Measurements from ENCODE around the gene TPRA1. TPM values are rescaled to one million over a fixed set of nuclear protein-coding genes. Genes with fewer than 3 reads are reported as not detected.

The TPRA1 gene
- total RNA-seq, 1 experiment from 2014 or later, result 38.1 TPM

DNA sequence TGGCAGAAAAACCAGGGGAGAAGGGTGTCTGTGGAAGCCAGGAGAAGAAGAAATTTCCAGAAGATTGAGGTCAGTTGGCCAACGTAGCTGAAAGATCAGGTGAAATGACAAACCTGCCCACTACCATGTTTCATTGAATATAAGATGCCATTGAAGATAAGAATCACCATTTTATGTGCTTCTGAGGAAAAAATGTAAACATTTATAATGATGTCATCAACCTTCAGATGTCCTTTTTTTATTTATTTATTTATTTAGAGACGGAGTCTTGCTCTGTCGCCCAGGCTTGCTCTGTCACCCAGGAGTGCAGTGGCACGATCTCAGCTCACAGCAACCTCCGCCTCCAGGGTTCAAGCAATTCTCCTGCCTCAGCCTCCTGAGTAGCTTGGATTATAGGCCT is 33.5 kb upstream of the TPRA1 start:
- no peak for DNase-seq
- H3K4me3 ChIP-seq (ENCODE audit: insufficient read depth, low read depth, low read length), result no peak overlapping the region
- H3K27me3 ChIP-seq (ENCODE audit: control insufficient read depth, insufficient read depth, low read length), result peaks cover 16% of the 10 kb centered on the region
- H3K36me3 ChIP-seq (replicated peaks; ENCODE audit: control insufficient read depth, insufficient read depth, low read length), result peaks cover 17% of the 10 kb centered on the region

DNA sequence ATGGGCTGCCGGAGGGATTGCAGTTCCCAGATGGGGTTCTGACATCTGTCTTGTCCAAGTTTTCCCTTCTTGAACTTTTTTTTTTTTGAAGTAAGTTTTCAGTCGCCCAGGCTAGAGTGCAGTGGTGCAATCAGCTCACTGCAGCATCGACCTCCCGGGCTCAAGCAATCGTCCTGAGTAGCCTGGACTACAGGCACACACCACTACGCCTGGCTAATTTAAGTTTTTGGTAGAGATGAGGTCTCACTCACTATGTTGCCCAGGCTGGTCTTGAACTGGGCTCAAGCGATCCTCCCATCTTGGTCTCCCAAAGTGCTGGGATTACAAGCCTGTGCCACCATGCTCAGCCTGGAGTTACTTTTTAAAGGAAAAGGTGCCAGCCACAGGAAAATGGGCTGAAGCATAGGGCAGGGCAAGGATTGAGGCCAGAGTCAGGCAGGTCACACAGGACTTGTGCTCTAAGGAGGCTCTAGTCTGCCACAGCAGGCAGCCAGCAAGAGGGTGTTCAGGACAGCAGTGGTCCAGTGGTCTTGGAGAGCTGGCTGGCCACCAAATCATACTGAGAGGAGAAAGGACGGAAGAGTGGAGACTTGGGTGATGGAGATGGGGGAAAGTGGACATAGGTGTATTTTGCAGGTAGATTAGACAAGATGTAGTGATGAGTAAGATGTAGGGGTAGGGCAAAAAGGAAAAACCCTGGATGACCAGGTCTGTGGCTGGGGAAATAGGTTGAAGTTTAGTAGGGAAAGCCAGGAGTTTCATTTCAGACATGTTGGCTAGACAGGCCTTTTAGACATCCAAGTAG is 32.4 kb upstream of the TPRA1 start:
- Histone ChIP-seq H3K27me3 (ENCODE audit: control insufficient read depth, insufficient read depth, low read length) (peaks cover 8% of the 10 kb centered on the region), H3K4me3 (ENCODE audit: insufficient read depth, low read depth, low read length) (no peak overlapping the region), H3K36me3 (replicated peaks; ENCODE audit: control insufficient read depth, insufficient read depth, low read length) (peaks cover 28% of the 10 kb centered on the region)
- DNase-seq, result no peak

DNA sequence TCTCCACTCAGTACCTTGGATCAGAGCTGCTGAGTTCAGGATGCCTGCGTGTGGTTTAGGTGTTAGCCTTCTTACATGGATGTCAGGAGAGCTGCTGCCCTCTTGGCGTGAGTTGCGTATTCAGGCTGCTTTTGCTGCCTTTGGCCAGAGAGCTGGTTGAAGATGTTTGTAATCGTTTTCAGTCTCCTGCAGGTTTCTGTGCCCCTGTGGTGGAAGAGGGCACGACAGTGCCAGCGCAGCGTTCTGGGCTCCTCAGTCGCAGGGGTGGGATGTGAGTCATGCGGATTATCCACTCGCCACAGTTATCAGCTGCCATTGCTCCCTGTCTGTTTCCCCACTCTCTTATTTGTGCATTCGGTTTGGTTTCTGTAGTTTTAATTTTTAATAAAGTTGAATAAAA is 31.5 kb upstream of the TPRA1 start:
- no peak for DNase-seq
- Histone ChIP-seq H3K27me3 (ENCODE audit: control insufficient read depth, insufficient read depth, low read length) (peaks cover 2% of the 10 kb centered on the region; the same call in 1 of the 2 replicates), H3K36me3 (replicated peaks; ENCODE audit: control insufficient read depth, insufficient read depth, low read length) (peaks cover 37% of the 10 kb centered on the region), H3K4me3 (ENCODE audit: insufficient read depth, low read depth, low read length) (no peak overlapping the region)

DNA sequence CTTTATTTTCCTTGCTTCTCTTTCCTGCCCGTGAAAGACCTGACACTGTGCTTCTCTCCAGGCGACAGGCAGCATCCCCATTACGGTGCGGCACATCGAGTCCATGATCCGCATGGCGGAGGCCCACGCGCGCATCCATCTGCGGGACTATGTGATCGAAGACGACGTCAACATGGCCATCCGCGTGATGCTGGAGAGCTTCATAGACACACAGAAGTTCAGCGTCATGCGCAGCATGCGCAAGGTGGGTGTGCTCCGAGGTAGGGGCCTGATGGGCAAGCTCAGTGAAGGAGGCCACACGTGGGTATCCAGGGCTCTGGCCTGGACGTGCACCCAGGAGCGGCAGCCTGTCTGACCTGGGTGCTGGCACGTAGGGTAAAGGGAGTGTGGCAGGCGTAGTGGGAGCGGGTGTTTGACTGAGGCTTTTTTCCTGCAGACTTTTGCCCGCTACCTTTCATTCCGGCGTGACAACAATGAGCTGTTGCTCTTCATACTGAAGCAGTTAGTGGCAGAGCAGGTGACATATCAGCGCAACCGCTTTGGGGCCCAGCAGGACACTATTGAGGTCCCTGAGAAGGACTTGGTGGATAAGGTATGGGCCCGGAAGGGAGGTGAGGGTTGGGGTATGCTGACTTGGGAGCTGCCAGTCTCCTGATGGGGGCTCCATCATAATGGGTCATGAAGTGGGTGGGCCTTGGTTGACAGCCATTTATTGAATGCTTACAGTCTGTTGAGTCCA is 30.3 kb upstream of the TPRA1 start:
- Histone ChIP-seq H3K27me3 (ENCODE audit: control insufficient read depth, insufficient read depth, low read length) (no peaks in the 10 kb centered on the region), H3K4me3 (ENCODE audit: insufficient read depth, low read depth, low read length) (no peak overlapping the region), H3K36me3 (replicated peaks; ENCODE audit: control insufficient read depth, insufficient read depth, low read length) (peaks cover 47% of the 10 kb centered on the region)
- DNase-seq, result no peak

DNA sequence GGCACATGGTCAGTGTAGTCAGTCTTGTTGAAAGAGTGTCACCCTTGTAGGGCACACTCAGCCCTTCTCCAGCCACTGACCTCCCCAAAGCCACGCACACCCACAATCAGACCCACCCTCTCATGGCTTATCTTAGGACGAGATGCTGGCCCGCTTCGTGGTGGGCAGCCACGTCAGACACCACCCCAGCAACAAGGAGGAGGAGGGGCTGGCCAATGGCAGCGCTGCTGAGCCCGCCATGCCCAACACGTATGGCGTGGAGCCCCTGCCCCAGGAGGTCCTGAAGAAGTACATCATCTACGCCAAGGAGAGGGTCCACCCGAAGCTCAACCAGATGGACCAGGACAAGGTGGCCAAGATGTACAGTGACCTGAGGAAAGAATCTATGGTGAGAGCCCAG is 28.4 kb upstream of the TPRA1 start:
- peaks cover 60% of the 10 kb centered on the region for H3K36me3 ChIP-seq (replicated peaks; ENCODE audit: control insufficient read depth, insufficient read depth, low read length)
- no peak for DNase-seq
- no peak overlapping the region for H3K4me3 ChIP-seq (ENCODE audit: insufficient read depth, low read depth, low read length)
- no peaks in the 10 kb centered on the region for H3K27me3 ChIP-seq (ENCODE audit: control insufficient read depth, insufficient read depth, low read length)

DNA sequence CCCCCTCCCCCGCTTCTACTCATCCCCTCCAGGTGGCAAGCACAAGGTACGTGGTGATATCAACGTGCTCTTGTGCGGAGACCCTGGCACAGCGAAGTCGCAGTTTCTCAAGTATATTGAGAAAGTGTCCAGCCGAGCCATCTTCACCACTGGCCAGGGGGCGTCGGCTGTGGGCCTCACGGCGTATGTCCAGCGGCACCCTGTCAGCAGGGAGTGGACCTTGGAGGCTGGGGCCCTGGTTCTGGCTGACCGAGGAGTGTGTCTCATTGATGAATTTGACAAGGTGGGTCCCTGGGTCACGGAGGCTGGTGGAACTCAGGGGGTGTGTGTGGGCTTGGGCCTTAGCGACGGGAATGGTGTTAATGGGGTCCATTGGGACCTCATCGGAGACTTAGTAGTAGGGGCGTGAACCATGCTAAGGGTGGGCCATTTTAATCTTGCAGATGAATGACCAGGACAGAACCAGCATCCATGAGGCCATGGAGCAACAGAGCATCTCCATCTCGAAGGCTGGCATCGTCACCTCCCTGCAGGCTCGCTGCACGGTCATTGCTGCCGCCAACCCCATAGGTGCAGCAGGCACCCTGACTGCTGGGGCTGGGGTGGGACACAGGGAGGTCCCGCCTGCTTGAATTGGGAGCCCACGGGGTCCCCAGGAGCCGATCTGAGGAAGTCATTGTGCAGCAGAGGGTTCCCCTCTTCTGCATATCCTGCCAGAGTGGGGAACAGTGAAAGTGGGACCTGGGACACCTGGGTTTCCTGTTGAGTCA is 26.5 kb upstream of the TPRA1 start:
- DNase-seq, result no peak
- H3K27me3 ChIP-seq (ENCODE audit: control insufficient read depth, insufficient read depth, low read length), result no peaks in the 10 kb centered on the region
- no peak overlapping the region for H3K4me3 ChIP-seq (ENCODE audit: insufficient read depth, low read depth, low read length)
- peaks cover 70% of the 10 kb centered on the region for H3K36me3 ChIP-seq (replicated peaks; ENCODE audit: control insufficient read depth, insufficient read depth, low read length)

DNA sequence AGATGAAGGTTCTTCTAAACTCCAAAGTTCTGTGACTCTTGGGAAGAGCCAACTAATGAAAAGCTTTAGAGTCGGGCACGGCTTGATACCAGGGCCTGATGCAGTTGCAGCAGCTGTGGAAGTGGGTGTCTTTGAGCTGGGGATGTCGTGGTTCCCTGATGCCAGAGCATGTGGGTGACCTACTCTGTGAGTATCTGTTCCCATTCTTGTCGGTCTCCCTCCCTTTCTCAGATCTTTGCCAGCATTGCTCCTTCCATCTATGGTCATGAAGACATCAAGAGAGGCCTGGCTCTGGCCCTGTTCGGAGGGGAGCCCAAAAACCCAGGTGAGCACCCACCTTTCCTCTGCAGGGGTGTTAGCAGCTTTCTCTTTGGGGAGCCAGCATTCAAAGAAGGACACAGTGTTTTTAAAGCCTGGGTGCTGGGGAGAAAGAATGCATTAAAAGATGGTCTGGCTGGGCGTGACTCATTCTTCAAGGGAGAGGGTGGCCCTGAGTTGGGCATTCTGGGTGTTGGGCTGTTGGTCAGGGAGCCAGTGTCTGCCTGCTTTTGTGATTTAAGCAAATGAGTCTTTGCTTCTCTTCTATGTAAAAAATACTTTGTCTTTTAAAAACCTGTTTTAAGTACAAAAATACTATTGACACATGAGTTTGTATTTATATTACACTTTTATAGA is 25.2 kb upstream of the TPRA1 start:
- Histone ChIP-seq H3K4me3 (ENCODE audit: insufficient read depth, low read depth, low read length) (no peak overlapping the region), H3K27me3 (ENCODE audit: control insufficient read depth, insufficient read depth, low read length) (no peaks in the 10 kb centered on the region), H3K36me3 (replicated peaks; ENCODE audit: control insufficient read depth, insufficient read depth, low read length) (peaks cover 67% of the 10 kb centered on the region)
- DNase-seq, result no peak

DNA sequence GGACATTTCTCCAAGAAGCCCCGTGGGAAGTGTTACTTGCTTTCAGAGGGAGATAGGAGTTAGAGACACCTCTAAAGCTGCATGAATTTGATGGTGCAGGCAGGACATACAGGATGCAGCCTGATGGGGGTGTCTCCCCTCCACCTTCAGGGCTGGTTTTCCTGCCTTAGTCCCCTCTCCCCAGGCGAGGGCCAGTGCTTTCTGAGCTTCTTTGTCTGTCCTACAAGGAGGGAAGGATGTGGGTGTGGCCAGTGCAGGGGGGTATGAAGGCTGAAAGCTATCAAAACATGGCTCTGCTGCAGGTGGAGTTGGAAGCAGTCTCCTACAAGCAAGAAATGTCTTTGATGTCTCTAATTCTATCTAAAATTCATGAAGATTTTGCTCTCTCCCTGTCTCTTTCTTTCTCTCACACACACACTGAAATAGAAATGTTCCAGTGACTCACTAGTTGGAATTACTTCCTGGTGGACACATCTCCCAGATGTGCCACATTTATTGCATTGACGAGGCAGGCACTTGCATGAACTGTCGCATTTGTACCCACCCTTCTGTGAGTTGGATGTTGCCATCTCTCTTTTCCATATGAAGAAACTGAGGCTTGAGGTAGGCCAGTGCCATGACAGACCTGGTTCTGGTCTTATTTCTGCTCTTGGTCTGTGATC is 24.5 kb upstream of the TPRA1 start:
- peaks cover 69% of the 10 kb centered on the region for H3K36me3 ChIP-seq (replicated peaks; ENCODE audit: control insufficient read depth, insufficient read depth, low read length)
- no peak overlapping the region for H3K4me3 ChIP-seq (ENCODE audit: insufficient read depth, low read depth, low read length)
- DNase-seq, result peak; percentile 55
- H3K27me3 ChIP-seq (ENCODE audit: control insufficient read depth, insufficient read depth, low read length), result no peaks in the 10 kb centered on the region

DNA sequence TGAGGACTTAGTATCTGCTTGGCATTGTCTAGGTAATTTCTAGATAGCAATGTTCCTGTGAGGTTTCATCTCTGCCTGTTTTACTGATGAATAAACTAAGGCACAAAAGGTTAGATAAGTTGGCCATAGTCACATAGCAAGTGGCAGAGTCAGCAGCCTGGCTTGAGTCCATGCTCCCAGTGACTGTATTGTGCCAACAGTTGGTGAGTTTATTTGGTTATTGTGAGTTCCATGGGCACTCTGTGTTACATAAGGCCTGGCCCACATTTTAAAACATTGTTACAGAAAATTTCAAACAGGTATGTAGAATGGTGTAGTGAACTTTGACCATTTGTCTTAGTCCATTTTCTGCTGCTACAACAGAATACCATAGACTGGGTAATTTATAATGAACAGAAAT is 22.9 kb upstream of the TPRA1 start:
- no peaks in the 10 kb centered on the region for H3K27me3 ChIP-seq (ENCODE audit: control insufficient read depth, insufficient read depth, low read length)
- no peak for DNase-seq
- peaks cover 72% of the 10 kb centered on the region for H3K36me3 ChIP-seq (replicated peaks; ENCODE audit: control insufficient read depth, insufficient read depth, low read length)
- no peak overlapping the region for H3K4me3 ChIP-seq (ENCODE audit: insufficient read depth, low read depth, low read length)

DNA sequence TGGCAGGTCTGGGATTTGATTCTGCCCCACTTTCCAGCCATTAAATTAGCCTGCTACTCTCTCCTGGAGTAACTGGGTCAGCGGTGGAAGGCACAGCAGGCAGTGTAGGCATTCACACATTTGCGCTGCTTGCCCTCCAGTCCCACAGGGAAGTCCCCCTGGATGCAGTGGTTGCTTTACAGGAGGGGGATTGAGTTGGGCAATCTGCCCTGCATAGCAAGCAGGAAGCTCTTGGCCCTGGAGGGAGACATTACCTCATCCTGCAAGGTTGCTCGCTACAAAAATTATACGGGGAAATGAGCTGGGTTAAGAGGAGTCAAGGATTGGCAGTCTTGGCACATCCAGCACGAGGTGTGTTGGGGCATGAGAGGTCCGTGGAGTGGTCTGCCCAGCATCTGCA is 22.4 kb upstream of the TPRA1 start:
- Histone ChIP-seq H3K36me3 (replicated peaks; ENCODE audit: control insufficient read depth, insufficient read depth, low read length) (peaks cover 72% of the 10 kb centered on the region), H3K27me3 (ENCODE audit: control insufficient read depth, insufficient read depth, low read length) (no peaks in the 10 kb centered on the region), H3K4me3 (ENCODE audit: insufficient read depth, low read depth, low read length) (no peak overlapping the region)
- no peak for DNase-seq

DNA sequence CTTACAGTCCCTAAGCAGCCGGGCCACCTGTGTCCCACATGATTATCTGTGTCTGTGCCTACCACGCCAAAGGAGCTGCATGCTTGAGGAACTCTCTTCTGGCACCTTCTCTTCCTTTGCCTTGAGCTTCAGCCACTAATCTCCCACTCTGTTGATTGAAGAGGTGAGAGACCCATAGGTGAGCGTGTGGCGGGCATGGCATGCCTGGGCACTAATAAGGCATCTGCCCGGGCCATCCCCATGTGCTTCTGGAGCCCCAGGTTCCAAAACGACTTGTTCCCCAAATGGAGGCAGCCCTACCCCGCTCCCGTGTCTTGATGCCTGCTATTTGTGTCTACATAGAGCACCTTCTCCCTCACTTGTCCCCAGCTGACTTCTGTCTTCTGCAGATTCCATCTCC is 20.7 kb upstream of the TPRA1 start:
- no peak for DNase-seq
- no peaks in the 10 kb centered on the region for H3K27me3 ChIP-seq (ENCODE audit: control insufficient read depth, insufficient read depth, low read length)
- no peak overlapping the region for H3K4me3 ChIP-seq (ENCODE audit: insufficient read depth, low read depth, low read length)
- H3K36me3 ChIP-seq (replicated peaks; ENCODE audit: control insufficient read depth, insufficient read depth, low read length), result peaks cover 73% of the 10 kb centered on the region

DNA sequence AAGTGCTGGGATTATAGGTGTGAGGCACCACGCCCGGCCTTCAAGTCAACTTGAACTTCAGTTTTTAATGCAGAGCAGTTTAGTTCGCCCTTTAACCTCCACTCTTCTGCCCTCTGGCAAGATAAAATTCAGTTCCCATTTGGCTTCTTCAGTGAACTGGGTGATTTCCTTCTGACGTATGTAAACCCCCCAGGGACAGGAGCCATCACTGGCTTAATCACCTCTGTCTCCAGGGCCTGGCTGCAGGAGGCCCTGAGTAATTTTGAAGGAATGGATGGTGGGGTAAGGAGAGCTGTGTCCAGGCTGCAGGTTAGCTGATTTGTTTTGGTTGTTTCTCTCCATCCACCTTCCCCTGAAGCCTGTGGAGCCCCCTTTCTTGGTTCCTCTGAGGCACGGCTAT is 19.6 kb upstream of the TPRA1 start:
- DNase-seq, result no peak
- Histone ChIP-seq H3K27me3 (ENCODE audit: control insufficient read depth, insufficient read depth, low read length) (no peaks in the 10 kb centered on the region), H3K36me3 (replicated peaks; ENCODE audit: control insufficient read depth, insufficient read depth, low read length) (peaks cover 71% of the 10 kb centered on the region), H3K4me3 (ENCODE audit: insufficient read depth, low read depth, low read length) (no peak overlapping the region)

DNA sequence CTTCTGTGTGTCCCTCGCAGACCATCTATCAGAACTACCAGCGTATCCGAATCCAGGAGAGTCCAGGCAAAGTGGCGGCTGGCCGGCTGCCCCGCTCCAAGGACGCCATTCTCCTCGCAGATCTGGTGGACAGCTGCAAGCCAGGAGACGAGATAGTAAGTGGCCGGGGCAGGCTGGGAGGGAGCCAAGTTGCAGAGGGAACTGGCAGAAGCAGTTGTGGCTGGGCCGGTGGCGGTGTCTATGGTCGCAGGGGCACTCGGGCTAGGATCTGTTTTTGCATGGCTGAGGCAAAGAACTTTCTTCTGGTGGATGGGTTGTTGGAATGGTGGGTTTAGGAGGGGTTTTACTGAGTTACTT is 17.8 kb upstream of the TPRA1 start:
- Histone ChIP-seq H3K36me3 (replicated peaks; ENCODE audit: control insufficient read depth, insufficient read depth, low read length) (peaks cover 69% of the 10 kb centered on the region), H3K4me3 (ENCODE audit: insufficient read depth, low read depth, low read length) (no peak overlapping the region), H3K27me3 (ENCODE audit: control insufficient read depth, insufficient read depth, low read length) (no peaks in the 10 kb centered on the region)
- no peak for DNase-seq

Data from H7 (cell line).